Measurements from ENCODE around the gene EHBP1. TPM values are rescaled to one million over a fixed set of nuclear protein-coding genes. Genes with fewer than 3 reads are reported as not detected.

EHBP1 gene
- total and polyA plus RNA-seq, 2 donors (not counting 1 experiment from before 2014, with no cell fraction given) = 129 to 191 TPM

DNA sequence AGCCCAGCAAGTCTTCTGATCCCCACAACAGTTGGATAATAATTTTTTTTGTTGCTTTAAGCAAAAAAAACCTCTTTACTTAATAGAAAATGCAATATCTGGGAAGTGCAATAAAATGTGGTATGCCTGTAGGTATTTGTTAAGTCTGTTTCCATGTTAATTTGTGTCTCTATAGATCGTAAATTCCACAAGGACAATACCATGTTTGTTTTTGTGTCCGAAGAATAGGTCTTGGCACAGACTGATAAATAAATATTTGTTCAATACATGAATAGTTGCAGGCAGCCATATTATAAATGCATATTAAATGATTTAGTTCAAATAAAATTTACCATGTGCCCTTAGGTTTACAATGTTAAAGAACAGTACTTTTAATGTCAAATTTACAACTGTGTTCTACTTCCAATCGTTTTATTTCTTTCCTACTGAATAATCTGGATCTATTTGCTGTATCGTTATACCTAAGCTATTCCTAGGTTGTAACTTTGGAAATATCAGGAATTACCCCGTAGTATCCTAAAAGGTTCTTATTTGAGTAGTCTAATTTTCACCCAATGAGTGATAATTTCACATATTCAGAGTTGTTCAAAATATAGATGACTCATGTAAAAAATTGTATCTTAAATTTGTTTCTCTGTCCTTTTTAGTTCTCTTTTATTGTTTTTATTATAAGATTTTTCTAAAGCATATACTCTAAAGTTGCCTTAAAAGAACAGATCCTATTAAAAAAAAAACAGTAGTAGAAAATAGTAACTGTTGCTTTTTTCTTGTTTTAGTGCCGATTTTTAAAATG is 151.8 kb downstream of the EHBP1 start:
- TF ChIP-seq EZH2 (IDR thresholded peaks at IDR 0.05; ENCODE audit: low read length, missing control alignments) (no peak), CTCF (conservative IDR thresholded peaks at IDR 0.05 in 1 of 2, IDR thresholded peaks at IDR 0.05 in 1 of 2; ENCODE audit: low read depth in 1 of 2, low read length in 2 of 2) (no peak)
- H3K9me3 ChIP-seq (ENCODE audit: control insufficient read depth, insufficient read depth, low read depth, low read length) = no peaks in the 10 kb centered on the region
- no peak overlapping the region for H3K4me3 ChIP-seq (replicated peaks in 1 of 4; ENCODE audit: control extremely low read depth in 1 of 4, insufficient read depth in 1 of 4, low read depth in 3 of 4, low read length in 4 of 4)
- H3K36me3 ChIP-seq (ENCODE audit: control insufficient read depth, insufficient read depth, low read length) = peaks cover 9% of the 10 kb centered on the region
- H3K79me2 ChIP-seq (ENCODE audit: control insufficient read depth, insufficient read depth, low read length) = no peaks in the 10 kb centered on the region
- no peak overlapping the region for H2AFZ ChIP-seq (ENCODE audit: low read length)
- no peak for DNase-seq (ENCODE audit: low read depth in 2 of 2)
- no peak overlapping the region for H3K4me2 ChIP-seq (ENCODE audit: extremely low read depth, insufficient read depth, low read length)
- H3K9ac ChIP-seq (ENCODE audit: insufficient read depth, low read length) = no peak overlapping the region
- no peaks in the 10 kb centered on the region for H4K20me1 ChIP-seq (ENCODE audit: control insufficient read depth, extremely low read depth, insufficient read depth, low read length)
- H3K27me3 ChIP-seq (ENCODE audit: control insufficient read depth, insufficient read depth, low read length) = no peaks in the 10 kb centered on the region
- no peak overlapping the region for H3K27ac ChIP-seq (ENCODE audit: insufficient read depth, low read length)
- H3K4me1 ChIP-seq (ENCODE audit: control insufficient read depth, extremely low read depth, insufficient read depth, low read length) = no peaks in the 10 kb centered on the region

GRCh38 chr2:62858231-62858832 is 152.8 kb downstream of the EHBP1 start:
- H3K27ac ChIP-seq (ENCODE audit: insufficient read depth, low read length) = no peak overlapping the region
- H3K27me3 ChIP-seq (ENCODE audit: control insufficient read depth, insufficient read depth, low read length) = no peaks in the 10 kb centered on the region
- TF ChIP-seq EZH2 (IDR thresholded peaks at IDR 0.05; ENCODE audit: low read length, missing control alignments) (no peak), CTCF (conservative IDR thresholded peaks at IDR 0.05 in 1 of 2, IDR thresholded peaks at IDR 0.05 in 1 of 2; ENCODE audit: low read depth in 1 of 2, low read length in 2 of 2) (no peak)
- no peaks in the 10 kb centered on the region for H3K79me2 ChIP-seq (ENCODE audit: control insufficient read depth, insufficient read depth, low read length)
- no peak for DNase-seq (ENCODE audit: low read depth in 2 of 2)
- no peak overlapping the region for H3K9ac ChIP-seq (ENCODE audit: insufficient read depth, low read length)
- no peak overlapping the region for H3K4me3 ChIP-seq (replicated peaks in 1 of 4; ENCODE audit: control extremely low read depth in 1 of 4, insufficient read depth in 1 of 4, low read depth in 3 of 4, low read length in 4 of 4)
- no peak overlapping the region for H3K4me2 ChIP-seq (ENCODE audit: extremely low read depth, insufficient read depth, low read length)
- no peaks in the 10 kb centered on the region for H3K9me3 ChIP-seq (ENCODE audit: control insufficient read depth, insufficient read depth, low read depth, low read length)
- no peaks in the 10 kb centered on the region for H4K20me1 ChIP-seq (ENCODE audit: control insufficient read depth, extremely low read depth, insufficient read depth, low read length)
- H3K36me3 ChIP-seq (ENCODE audit: control insufficient read depth, insufficient read depth, low read length) = peaks cover 9% of the 10 kb centered on the region
- no peak overlapping the region for H2AFZ ChIP-seq (ENCODE audit: low read length)
- no peaks in the 10 kb centered on the region for H3K4me1 ChIP-seq (ENCODE audit: control insufficient read depth, extremely low read depth, insufficient read depth, low read length)

DNA sequence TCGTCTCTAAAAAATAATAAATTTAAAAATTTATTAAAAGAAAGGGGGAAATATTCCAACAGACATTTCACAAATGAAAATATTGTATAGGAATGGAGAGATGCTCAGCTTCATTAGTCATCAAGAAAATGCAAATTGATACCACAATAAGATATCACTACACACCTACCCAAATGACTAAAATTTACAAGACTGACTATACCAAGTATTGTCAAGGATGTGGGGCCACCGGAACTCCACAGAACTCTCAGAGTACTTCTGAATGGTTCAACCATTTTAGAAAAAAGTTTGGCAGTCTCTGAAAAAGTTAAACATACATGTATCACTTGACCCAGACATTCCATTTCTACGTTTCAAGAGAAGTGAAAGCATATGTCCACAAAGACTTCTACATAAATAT is 163.4 kb downstream of the EHBP1 start:
- DNase-seq (ENCODE audit: low read depth in 2 of 2) = no peak
- H3K4me3 ChIP-seq (replicated peaks in 1 of 4; ENCODE audit: control extremely low read depth in 1 of 4, insufficient read depth in 1 of 4, low read depth in 3 of 4, low read length in 4 of 4) = no peak overlapping the region
- H3K27me3 ChIP-seq (ENCODE audit: control insufficient read depth, insufficient read depth, low read length) = no peaks in the 10 kb centered on the region
- TF ChIP-seq EZH2 (IDR thresholded peaks at IDR 0.05; ENCODE audit: low read length, missing control alignments) = no peak
- TF ChIP-seq CTCF (conservative IDR thresholded peaks at IDR 0.05 in 1 of 2, IDR thresholded peaks at IDR 0.05 in 1 of 2; ENCODE audit: low read depth in 1 of 2, low read length in 2 of 2) = no peak
- no peaks in the 10 kb centered on the region for H3K4me1 ChIP-seq (ENCODE audit: control insufficient read depth, extremely low read depth, insufficient read depth, low read length)
- H3K9me3 ChIP-seq (ENCODE audit: control insufficient read depth, insufficient read depth, low read depth, low read length) = no peaks in the 10 kb centered on the region
- no peaks in the 10 kb centered on the region for H3K79me2 ChIP-seq (ENCODE audit: control insufficient read depth, insufficient read depth, low read length)
- no peak overlapping the region for H2AFZ ChIP-seq (ENCODE audit: low read length)
- H3K27ac ChIP-seq (ENCODE audit: insufficient read depth, low read length) = no peak overlapping the region
- no peaks in the 10 kb centered on the region for H3K36me3 ChIP-seq (ENCODE audit: control insufficient read depth, insufficient read depth, low read length)
- H3K4me2 ChIP-seq (ENCODE audit: extremely low read depth, insufficient read depth, low read length) = no peak overlapping the region
- no peaks in the 10 kb centered on the region for H4K20me1 ChIP-seq (ENCODE audit: control insufficient read depth, extremely low read depth, insufficient read depth, low read length)
- H3K9ac ChIP-seq (ENCODE audit: insufficient read depth, low read length) = no peak overlapping the region

All from fibroblast of lung (primary cell).